Gastroesophageal sphincter (tissue), 4 donors: ENCODE results near the gene KCNQ1OT1. TPM values are rescaled to one million over a fixed set of nuclear protein-coding genes. Genes with fewer than 3 reads are reported as not detected.

Experiments used
- ATAC-seq: fragments of 150-250 bp; one replicate; pipeline ENCODE4 v1.9.1; 2016; ENCODE audit warnings: mild to moderate bottlenecking, moderate library complexity
- H3K27ac ChIP-seq, 4 donors: fragments of 200-600 bp; sonication (generic) in 3 of 4; 1 replicate in 3 of 4; 2 replicates in 1 of 4; pipeline ENCODE4 v1.5.1; 2016 to 2019
- H3K27me3 ChIP-seq: fragments of 200-600 bp; sonication (generic); one replicate; pipeline ENCODE4 v1.5.1; 2019
- H3K36me3 ChIP-seq, 2 donors: fragments of 200-600 bp; sonication (generic); one replicate each; pipeline ENCODE4 v1.5.1; 2019; ENCODE audit warnings: control low read depth in 1 of 2
- H3K4me1 ChIP-seq, 3 donors: fragments of 200-600 bp; sonication (generic); 1 replicate in 2 of 3; 2 replicates in 1 of 3; pipeline ENCODE4 v1.5.1; 2016 to 2019; ENCODE audit warnings: control low read depth in 2 of 3
- H3K4me3 ChIP-seq, 2 donors: fragments of 200-600 bp; sonication (generic); one replicate each; pipeline ENCODE4 v1.5.1; 2019; ENCODE audit warnings: mild to moderate bottlenecking in 1 of 2, moderate library complexity in 1 of 2
- H3K9me3 ChIP-seq, 3 donors: fragments of 200-600 bp; sonication (generic); one replicate each; pipeline ENCODE4 v1.5.1; 2017 to 2019; ENCODE audit warnings: control low read depth in 2 of 3
- EP300 ChIP-seq: sonication (generic); formaldehyde crosslinking; IDR thresholded peaks from one replicate; pipeline ENCODE4 v1.6.1; 2017; ENCODE audit warnings: antibody characterized with exemption, mild to moderate bottlenecking
- POLR2A ChIP-seq, 2 donors: fragments of 450-650 bp; IDR thresholded peaks; one replicate each; pipeline ENCODE4 v1.6.1; 2017; ENCODE audit warnings: antibody characterized with exemption in 2 of 2, mild to moderate bottlenecking in 2 of 2, moderate library complexity in 1 of 2
- POLR2AphosphoS5 ChIP-seq: sonication (generic); formaldehyde crosslinking; IDR thresholded peaks from one replicate; pipeline ENCODE4 v1.6.1; 2017; ENCODE audit warnings: antibody characterized with exemption
- WGBS, 2 donors: methylation state at CpG; one replicate each; pipeline ENCODE4 v1.1.5; 2018; ENCODE audit warnings: low coverage in 1 of 2; 5-methylcytosine and 5-hydroxymethylcytosine counted together
- total RNA-seq, 4 donors: library from RNA; depleted of rRNA; stranded (reverse); fragments of >200 nt; gene quantifications; one replicate each; pipeline ENCODE4 v1.1.0, GENCODE V29; 2016
- TF ChIP-seq, protein P1 (sequence below), 4 experiments: fragments of 200-600 bp in 2 of 4; fragments of 450-650 bp in 2 of 4; sonication (generic) in 1 of 4; IDR thresholded peaks; one replicate each; pipeline ENCODE4 v1.5.1; 2017 to 2019; ENCODE audit warnings: antibody characterized with exemption in 4 of 4, mild to moderate bottlenecking in 2 of 4, moderate library complexity in 2 of 4

The KCNQ1OT1 gene
- total RNA-seq, 4 donors from 2014 or later: 0.52 to 3.3 (median 1.4) TPM

GRCh38 chr11:2672553-2673249 lies 27.1 kb downstream of the KCNQ1OT1 start:
- Histone ChIP-seq H3K27ac (no peak overlapping the region), H3K36me3 (peaks cover 0 to 8% of the 10 kb centered on the region in 2 donors), H3K9me3 (no peaks in the 10 kb centered on the region), H3K27me3 (no peaks in the 10 kb centered on the region), H3K4me3 (no peak overlapping the region), H3K4me1 (peaks cover 0 to 33% (median 9%) of the 10 kb centered on the region in 3 donors)
- TF ChIP-seq EP300 (no peak), POLR2AphosphoS5 (no peak), POLR2A (IDR thresholded peaks at IDR 0.05) (no peak)
- TF ChIP-seq, protein P1, sequence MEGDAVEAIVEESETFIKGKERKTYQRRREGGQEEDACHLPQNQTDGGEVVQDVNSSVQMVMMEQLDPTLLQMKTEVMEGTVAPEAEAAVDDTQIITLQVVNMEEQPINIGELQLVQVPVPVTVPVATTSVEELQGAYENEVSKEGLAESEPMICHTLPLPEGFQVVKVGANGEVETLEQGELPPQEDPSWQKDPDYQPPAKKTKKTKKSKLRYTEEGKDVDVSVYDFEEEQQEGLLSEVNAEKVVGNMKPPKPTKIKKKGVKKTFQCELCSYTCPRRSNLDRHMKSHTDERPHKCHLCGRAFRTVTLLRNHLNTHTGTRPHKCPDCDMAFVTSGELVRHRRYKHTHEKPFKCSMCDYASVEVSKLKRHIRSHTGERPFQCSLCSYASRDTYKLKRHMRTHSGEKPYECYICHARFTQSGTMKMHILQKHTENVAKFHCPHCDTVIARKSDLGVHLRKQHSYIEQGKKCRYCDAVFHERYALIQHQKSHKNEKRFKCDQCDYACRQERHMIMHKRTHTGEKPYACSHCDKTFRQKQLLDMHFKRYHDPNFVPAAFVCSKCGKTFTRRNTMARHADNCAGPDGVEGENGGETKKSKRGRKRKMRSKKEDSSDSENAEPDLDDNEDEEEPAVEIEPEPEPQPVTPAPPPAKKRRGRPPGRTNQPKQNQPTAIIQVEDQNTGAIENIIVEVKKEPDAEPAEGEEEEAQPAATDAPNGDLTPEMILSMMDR (IDR thresholded peaks at IDR 0.05): no peak
- ATAC-seq: no peak
- WGBS, 2 donors: 85% methylated on average over 4 of the region's 4 CpGs; no CpG with 5 or more reads in 1 of the 2 donors

- 92 to 94% methylated on average over 2 of the region's 3 CpGs for WGBS, 2 donors
- Histone ChIP-seq H3K27ac (no peak overlapping the region), H3K27me3 (no peaks in the 10 kb centered on the region), H3K4me1 (peaks cover 0 to 31% (median 9%) of the 10 kb centered on the region in 3 donors), H3K36me3 (peaks cover 0 to 8% of the 10 kb centered on the region in 2 donors), H3K4me3 (no peak overlapping the region), H3K9me3 (no peaks in the 10 kb centered on the region)
- TF ChIP-seq POLR2AphosphoS5: no peak
- no peak for TF ChIP-seq EP300
- TF ChIP-seq, protein P1 (IDR thresholded peaks at IDR 0.05): no peak
- TF ChIP-seq POLR2A (IDR thresholded peaks at IDR 0.05): no peak
- ATAC-seq: no peak
Measured at GRCh38 chr11:2671748-2672147, 28.0 kb downstream of the KCNQ1OT1 start.

- Histone ChIP-seq H3K4me3 (no peak overlapping the region), H3K4me1 (peaks cover 0 to 20% (median 3%) of the 10 kb centered on the region in 3 donors), H3K36me3 (peaks cover 0 to 8% of the 10 kb centered on the region in 2 donors), H3K9me3 (no peaks in the 10 kb centered on the region), H3K27ac (no peak overlapping the region), H3K27me3 (no peaks in the 10 kb centered on the region)
- no peak for TF ChIP-seq POLR2AphosphoS5
- no peak for TF ChIP-seq POLR2A (IDR thresholded peaks at IDR 0.05)
- TF ChIP-seq, protein P1 (IDR thresholded peaks at IDR 0.05): no peak
- no peak for TF ChIP-seq EP300
- no peak for ATAC-seq
- 60% methylated on average over 1 of the region's 1 CpG; no CpG with 5 or more reads in 1 of the 2 donors for WGBS, 2 donors
Measured at GRCh38 chr11:2670541-2671100, 29.2 kb downstream of the KCNQ1OT1 start.

GRCh38 chr11:2669634-2670469 lies 29.9 kb downstream of the KCNQ1OT1 start:
- H3K9me3 ChIP-seq: no peaks in the 10 kb centered on the region
- H3K36me3 ChIP-seq: peaks cover 0 to 8% of the 10 kb centered on the region in 2 donors

More at GRCh38 chr11:2669634-2670469, 29.9 kb downstream of the KCNQ1OT1 start:
- Histone ChIP-seq H3K27ac (no peak overlapping the region), H3K4me3 (no peak overlapping the region), H3K4me1 (peaks cover 0 to 12% (median 3%) of the 10 kb centered on the region in 3 donors), H3K27me3 (no peaks in the 10 kb centered on the region)
- WGBS, 2 donors: 100% methylated on average over 3 of the region's 8 CpGs; no CpG with 5 or more reads in 1 of the 2 donors
- ATAC-seq: no peak
- TF ChIP-seq EP300 (no peak), POLR2AphosphoS5 (no peak), POLR2A (IDR thresholded peaks at IDR 0.05) (no peak)
- TF ChIP-seq, protein P1 (IDR thresholded peaks at IDR 0.05): no peak
